HepG2 (cell line): Measurements from ENCODE around the gene TLR4. TPM values are rescaled to one million over a fixed set of nuclear protein-coding genes. Genes with fewer than 3 reads are reported as not detected.

ENCODE experiments used
- ATAC-seq: fragments of 200-7000 bp; cut with Tn5 transposase; 3 replicates; pipeline ENCODE4 v1.9.1; 2020; ENCODE audit warnings: mild to moderate bottlenecking, moderate library complexity
- BruUV-seq: library from RNA; stranded (reverse); fragments of 400-500 nt; replicated peaks from 2 replicates; lab custom pipeline; 2021; lab: Mats Ljungman, UMichigan
- CTCF ChIA-PET: fragments of 300-600 bp; formaldehyde crosslinking; extraction: SDS; loops from one replicate; lab custom pipeline; 2021; ENCODE audit warnings: low total read pairs, inconsistent platforms, low intra/inter-chr PET ratio; lab: Yijun Ruan, JAX
- POLR2A ChIA-PET: fragments of 350-600 bp; sonication (Branson Sonifier 250); formaldehyde crosslinking; loops from one replicate; lab custom pipeline; 2020; ENCODE audit warnings: antibody characterized with exemption, inconsistent platforms; lab: Yijun Ruan, JAX
- DNase-seq: peaks from one replicate; pipeline ENCODE4 v3.0.0-alpha.2; 2015; ENCODE audit warnings: low spot score
- FAIRE-seq: peaks from 3 replicates; lab custom pipeline; 2011; peaks lifted over from hg19 to GRCh38; lab: Jason Lieb, UNC
- H2AFZ ChIP-seq: one replicate; pipeline ENCODE4 v1.6.1; 2011; ENCODE audit warnings: low read length, inconsistent platforms
- H3K27ac ChIP-seq: fragments of 300-600 bp; 3 replicates; pipeline ENCODE4 v1.8.0; 2011; ENCODE audit warnings: mixed run types, mild to moderate bottlenecking, mixed read lengths, low read length, inconsistent platforms; ENCODE audit not compliant: insufficient read depth; ENCODE audit errors: extremely low read length
- H3K27me3 ChIP-seq, 2 experiments: fragments of 200-600 bp in 1 of 2; 2 replicates in 1 of 2; 3 replicates in 1 of 2; pipeline versions ENCODE4 v1.6.0 to v1.8.0; 2011; ENCODE audit warnings: low read length in 2 of 2, mild to moderate bottlenecking in 2 of 2, moderate library complexity in 2 of 2, inconsistent platforms in 1 of 2; ENCODE audit not compliant: insufficient read depth in 2 of 2, control insufficient read depth in 1 of 2
- H3K36me3 ChIP-seq, 2 experiments: fragments of 200-600 bp in 1 of 2; replicated peaks in 1 of 2; 2 replicates in 1 of 2; 3 replicates in 1 of 2; pipeline versions ENCODE4 v1.5.1 to v1.8.0; 2011; ENCODE audit warnings: low read length in 2 of 2, inconsistent platforms in 1 of 2; ENCODE audit not compliant: insufficient read depth in 2 of 2, control insufficient read depth in 1 of 2
- H3K4me1 ChIP-seq: 2 replicates; pipeline ENCODE4 v1.5.1; 2012; ENCODE audit warnings: low read length, inconsistent platforms; ENCODE audit not compliant: insufficient read depth
- H3K4me2 ChIP-seq: 2 replicates; pipeline ENCODE4 v1.6.0; 2011; ENCODE audit warnings: low read depth, low read length, inconsistent platforms
- H3K4me3 ChIP-seq, 3 experiments: fragments of 200-600 bp in 1 of 3; sonication (generic), shearing (Covaris generic) in 1 of 3; replicated peaks in 1 of 3; 2 replicates each; pipeline ENCODE4 v1.5.1; 2011 to 2016; ENCODE audit warnings: low read length in 3 of 3, inconsistent platforms in 2 of 3, low read depth in 2 of 3, mild to moderate bottlenecking in 2 of 3, control low read depth in 1 of 3, mixed read lengths in 1 of 3; ENCODE audit not compliant: insufficient read depth in 1 of 3
- H3K79me2 ChIP-seq: one replicate; pipeline ENCODE4 v1.6.1; 2011; ENCODE audit warnings: low read length, inconsistent platforms; ENCODE audit not compliant: insufficient read depth
- H3K9ac ChIP-seq: 2 replicates; pipeline ENCODE4 v1.6.0; 2011; ENCODE audit warnings: mild to moderate bottlenecking, low read depth, low read length, inconsistent platforms; ENCODE audit not compliant: insufficient read depth
- H3K9me3 ChIP-seq: 2 replicates; pipeline ENCODE4 v1.5.1; 2012; ENCODE audit warnings: mild to moderate bottlenecking, low read length
- H4K20me1 ChIP-seq: 2 replicates; pipeline ENCODE4 v1.6.0; 2011; ENCODE audit warnings: inconsistent platforms, mild to moderate bottlenecking, low read length, moderate library complexity; ENCODE audit not compliant: insufficient read depth
- ATF1 ChIP-seq: IDR thresholded peaks from 2 replicates; pipeline ENCODE4 v1.6.1; 2016; ENCODE audit warnings: mild to moderate bottlenecking, control low read depth
- HNF4G ChIP-seq, 2 experiments: sonication (generic) in 1 of 2; formaldehyde crosslinking in 1 of 2; IDR thresholded peaks; 2 replicates each; pipeline versions ENCODE4 v1.4.0 to v1.6.1; 2011 to 2020; ENCODE audit warnings: borderline replicate concordance in 2 of 2, low read depth in 2 of 2, mild to moderate bottlenecking in 2 of 2, low read length in 1 of 2, missing genetic modification reagents in 1 of 2, moderate library complexity in 1 of 2
- NFYC ChIP-seq: IDR thresholded peaks from 2 replicates; pipeline ENCODE4 v1.6.1; 2016; ENCODE audit warnings: missing genetic modification reagents, missing compliant biosample characterization
- ZHX2 ChIP-seq, 2 experiments: sonication (generic) in 1 of 2; formaldehyde crosslinking in 1 of 2; IDR thresholded peaks; 2 replicates each; pipeline versions ENCODE4 v1.6.1 to v1.9.0; 2014 to 2022; ENCODE audit warnings: antibody characterized with exemption in 1 of 2, borderline replicate concordance in 1 of 2, inconsistent platforms in 1 of 2, low read depth in 1 of 2, missing genetic modification reagents in 1 of 2
- WGBS: methylation state at CpG from one replicate; pipeline ENCODE4 v1.1.6; 2017; ENCODE audit warnings: low lambda C conversion rate; 5-methylcytosine and 5-hydroxymethylcytosine counted together
- in situ Hi-C: cut with HindIII; loops from 2 replicates; pipeline ENCODE4 v1.10.0; 2017; ENCODE audit warnings: low pct_unique_long_range_greater_than_20kb; ENCODE audit not compliant: extremely low pct_ligation_motif_present
- intact Hi-C: fragments of 100-400 bp; cut with micrococcal nuclease; formaldehyde crosslinking; loops from one replicate; pipeline ENCODE4 v1.10.0; 2022; ENCODE audit not compliant: unreplicated experiment
- polyA plus RNA-seq, 8 experiments: library from polyadenylated mRNA; depleted of rRNA in 3 of 8; stranded (reverse) in 7 of 8; unstranded in 1 of 8; fragments of >200 nt; fragmentation: Illumina TruSeq in 4 of 8; extraction: Trizol in 4 of 8; gene quantifications; 2 replicates each; pipeline versions ENCODE4 v1.2.1 to v1.2.3, GENCODE V29; 2011 to 2016; ENCODE audit warnings: low read depth in 4 of 8, missing spikeins in 1 of 8, mixed read lengths in 1 of 8; ENCODE audit not compliant: insufficient read depth in 1 of 8
- total RNA-seq, 5 experiments: library from RNA; depleted of rRNA; stranded (reverse); fragments of >200 nt; fragmentation: Illumina TruSeq; extraction: Trizol; gene quantifications; 2 replicates each; pipeline ENCODE4 v1.2.3, GENCODE V29; 2016; ENCODE audit warnings: low read depth in 1 of 5

The TLR4 gene
- total and polyA plus RNA-seq, 2 of the 13 experiments (the other 11 are each of a cell fraction or from before 2014, with no cell fraction given) = 0.07 to 0.22 TPM

GRCh38 chr9:117745598-117745997 lies 41.4 kb downstream of the TLR4 start (continued):
- no peak for TF ChIP-seq ZHX2 (IDR thresholded peaks at IDR 0.05; ENCODE audit: low read depth)
- TF ChIP-seq ZHX2 (CRISPR knock-in tag; IDR thresholded peaks at IDR 0.05; ENCODE audit: borderline replicate concordance) = no peak
- TF ChIP-seq ATF1 (CRISPR knock-in tag) = no peak

GRCh38 chr9:117746263-117746662 lies 42.1 kb downstream of the TLR4 start:
- H3K36me3 ChIP-seq = no peaks in the 10 kb centered on the region
- H3K4me1 ChIP-seq = no peaks in the 10 kb centered on the region
- H3K79me2 ChIP-seq = no peaks in the 10 kb centered on the region
- no peak overlapping the region for H3K4me2 ChIP-seq
- H3K9ac ChIP-seq = no peak overlapping the region
- WGBS = 0% methylated on average over 3 of the region's 4 CpGs
- in situ Hi-C loops = no loop called here
- ChIA-PET CTCF (no interaction called here), POLR2A (no interaction called here)
- FAIRE-seq = no peak
- no peaks in the 10 kb centered on the region for H3K9me3 ChIP-seq
- intact Hi-C loops = no loop called here
- H3K27me3 ChIP-seq = no peaks in the 10 kb centered on the region; a peak in 1 of 5 replicates
- DNase-seq = no peak
- BruUV-seq = no TSS peak
- no peak overlapping the region for H3K4me3 ChIP-seq
- H2AFZ ChIP-seq = no peak overlapping the region
- H3K27ac ChIP-seq = no peak overlapping the region
- no peak for ATAC-seq
- no peak for TF ChIP-seq HNF4G (IDR thresholded peaks at IDR 0.05; ENCODE audit: borderline replicate concordance, low read depth, low read length)
- TF ChIP-seq HNF4G (CRISPR knock-in tag; IDR thresholded peaks at IDR 0.05; ENCODE audit: borderline replicate concordance, low read depth) = no peak
- no peak for TF ChIP-seq NFYC (CRISPR knock-in tag)
- H4K20me1 ChIP-seq = no peaks in the 10 kb centered on the region
